Right renal pelvis (tissue), 4 donors: Measurements from ENCODE around the gene GOLIM4. TPM values are rescaled to one million over a fixed set of nuclear protein-coding genes. Genes with fewer than 3 reads are reported as not detected.

ENCODE experiments used
- DNase-seq, 4 donors: peaks; one replicate each; pipeline ENCODE4 v3.0.0-alpha.2; 2013; ENCODE audit warnings: low read depth in 4 of 4, low spot score in 3 of 4, missing footprints in 1 of 4
- polyA plus RNA-seq, 4 donors: library from polyadenylated mRNA; unstranded; fragments of 120-200 nt; gene quantifications; one replicate each; pipeline ENCODE4 v1.2.1, GENCODE V29; 2013; ENCODE audit not compliant: insufficient read length in 4 of 4

The GOLIM4 gene
- polyA plus RNA-seq, 4 donors, result 87.2 to 128 (median 117) TPM

DNA sequence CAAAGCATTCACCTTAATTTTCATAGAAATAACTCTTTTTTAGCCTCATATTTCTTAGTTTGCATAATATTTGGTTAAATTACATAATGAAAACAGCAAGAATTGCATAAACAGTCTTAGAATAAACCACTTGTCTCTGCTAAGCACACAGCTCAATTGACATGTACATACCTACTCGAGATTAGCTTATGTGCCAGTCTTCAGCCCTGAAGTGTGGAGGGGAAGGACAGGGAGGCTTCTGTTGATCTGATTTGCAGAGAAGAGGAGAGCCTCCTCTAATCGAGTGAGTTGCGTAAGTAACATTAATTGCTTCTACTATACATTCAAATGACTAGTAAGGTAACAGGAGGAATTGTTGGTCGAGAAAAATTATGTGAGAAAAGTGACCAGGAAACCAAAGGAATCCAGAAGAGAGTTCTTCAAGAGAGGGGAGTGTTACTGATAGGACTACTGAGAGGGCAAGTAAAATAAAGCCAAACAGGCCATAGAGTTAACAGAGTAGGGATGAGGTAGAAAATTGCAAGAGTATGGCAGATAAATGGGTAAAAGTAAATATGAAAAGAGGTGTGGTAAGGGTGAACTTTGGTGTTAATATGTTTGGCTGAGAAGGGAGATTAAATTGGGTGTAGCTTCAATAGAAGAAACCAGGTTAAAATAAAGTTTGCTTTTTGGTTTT, 7.1 kb upstream of the GOLIM4 start:
- DNase-seq, result no peak

DNA sequence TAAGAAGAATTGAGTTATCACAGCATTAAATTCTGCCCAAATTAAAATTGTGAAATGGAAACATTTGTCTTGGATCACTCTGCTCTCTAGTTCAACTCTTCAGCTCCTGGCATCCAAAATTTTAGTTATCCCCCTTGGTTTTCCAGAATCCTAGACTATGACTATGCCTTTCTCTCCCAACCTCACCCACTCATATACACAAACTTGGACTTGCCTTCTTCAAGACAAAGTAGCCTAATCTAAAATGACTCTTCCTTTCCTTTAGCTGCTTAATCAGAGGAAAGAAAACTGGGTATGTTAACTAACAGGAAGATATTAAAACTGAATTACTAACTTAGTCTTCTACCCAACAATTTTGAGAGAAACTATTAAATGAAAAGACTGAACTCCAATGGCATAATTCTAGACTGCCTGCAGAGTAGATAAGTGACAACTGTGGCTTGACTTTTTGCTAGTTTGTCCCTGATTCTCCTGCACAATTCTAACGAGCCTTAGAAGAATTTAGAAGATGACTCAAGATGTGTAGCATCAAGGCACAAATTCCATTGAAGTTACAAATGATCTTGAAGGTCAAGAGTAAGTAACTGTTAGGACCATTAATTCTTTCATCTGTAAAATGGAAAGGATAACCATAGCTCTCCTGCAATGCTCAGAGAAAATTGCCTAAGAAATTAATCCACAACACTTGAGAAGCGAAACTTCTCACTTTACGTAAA, 5.2 kb upstream of the GOLIM4 start:
- no peak for DNase-seq

GRCh38 chr3:168097381-168097780, 1.7 kb upstream of the GOLIM4 start:
- no peak for DNase-seq

GRCh38 chr3:168096210-168096652, 507 bp upstream of the GOLIM4 start:
- DNase-seq, result peak; percentile 54 to 78 (median 70)

GRCh38 chr3:168094877-168095610, 680 bp downstream of the GOLIM4 start:
- DNase-seq, result peak in 2 of 4 donors; percentile 22 to 50

GRCh38 chr3:168094580-168094876, 1.2 kb downstream of the GOLIM4 start:
- DNase-seq, result no peak

- DNase-seq, result no peak
Measured at GRCh38 chr3:168093790-168094189, 1.9 kb downstream of the GOLIM4 start.

GRCh38 chr3:168093229-168093628, 2.5 kb downstream of the GOLIM4 start:
- DNase-seq, result no peak

GRCh38 chr3:168091941-168092340, 3.8 kb downstream of the GOLIM4 start:
- DNase-seq, result no peak

DNA sequence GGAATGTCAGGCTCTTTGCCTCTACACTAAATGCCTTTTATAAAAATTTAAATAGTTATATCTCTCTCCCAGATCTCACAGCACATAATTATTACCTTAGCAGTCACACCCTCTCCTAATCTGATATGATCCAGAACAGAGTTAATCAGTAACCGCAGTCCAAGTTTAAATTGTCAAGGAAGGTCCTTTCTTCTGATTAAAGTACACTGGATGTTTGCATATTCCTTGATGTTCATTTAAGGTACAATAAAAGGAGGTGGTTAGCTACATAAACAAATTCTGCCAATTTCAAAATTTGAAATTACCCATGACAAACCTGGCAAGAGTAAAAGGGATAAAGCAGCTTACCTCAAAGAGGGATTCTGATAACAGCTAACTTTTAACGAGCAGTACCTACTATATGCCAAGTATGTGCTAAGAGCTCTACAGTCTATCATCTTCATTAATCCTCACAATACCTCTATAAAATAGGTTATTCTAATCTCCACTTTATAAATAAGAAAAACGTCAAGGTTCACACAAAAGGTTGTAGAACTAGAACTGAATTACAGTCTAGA, 4.3 kb downstream of the GOLIM4 start:
- peak in 1 of 4 donors; percentile 22 for DNase-seq

DNA sequence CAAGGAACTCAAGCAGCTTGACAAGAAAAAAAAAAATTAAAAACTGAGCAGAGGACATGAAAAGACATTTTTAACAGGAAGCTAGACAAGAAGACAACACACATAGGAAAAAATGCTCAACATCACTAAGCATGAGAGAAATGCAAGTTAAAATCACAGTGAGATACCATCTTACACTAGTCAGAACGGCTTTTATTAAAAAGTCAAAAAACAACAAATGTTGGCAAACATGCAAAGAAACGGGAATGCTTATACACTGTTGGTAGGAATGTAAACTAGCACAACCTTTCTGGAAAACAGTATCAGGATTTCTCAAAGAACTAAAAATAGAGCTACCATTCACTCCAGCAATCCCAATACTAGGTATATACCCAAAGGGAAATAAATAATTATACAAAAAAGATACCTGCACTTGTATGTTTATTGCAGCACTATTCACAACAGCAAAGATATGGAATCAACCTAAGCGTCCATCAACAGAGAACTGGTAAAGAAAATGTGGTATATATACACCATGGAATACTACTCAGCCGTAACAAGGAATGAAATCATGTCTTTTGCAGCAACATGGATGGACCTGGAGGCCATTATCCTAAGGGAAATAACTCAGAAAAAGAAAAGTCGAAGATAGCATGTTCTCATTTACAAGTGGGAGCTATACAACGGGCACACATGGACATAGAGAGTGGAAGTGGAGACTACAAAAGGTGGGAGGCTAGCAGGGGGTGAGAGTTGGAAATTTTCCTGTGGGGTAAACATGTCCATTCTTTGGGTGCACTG, 5.2 kb downstream of the GOLIM4 start:
- no peak for DNase-seq

DNA sequence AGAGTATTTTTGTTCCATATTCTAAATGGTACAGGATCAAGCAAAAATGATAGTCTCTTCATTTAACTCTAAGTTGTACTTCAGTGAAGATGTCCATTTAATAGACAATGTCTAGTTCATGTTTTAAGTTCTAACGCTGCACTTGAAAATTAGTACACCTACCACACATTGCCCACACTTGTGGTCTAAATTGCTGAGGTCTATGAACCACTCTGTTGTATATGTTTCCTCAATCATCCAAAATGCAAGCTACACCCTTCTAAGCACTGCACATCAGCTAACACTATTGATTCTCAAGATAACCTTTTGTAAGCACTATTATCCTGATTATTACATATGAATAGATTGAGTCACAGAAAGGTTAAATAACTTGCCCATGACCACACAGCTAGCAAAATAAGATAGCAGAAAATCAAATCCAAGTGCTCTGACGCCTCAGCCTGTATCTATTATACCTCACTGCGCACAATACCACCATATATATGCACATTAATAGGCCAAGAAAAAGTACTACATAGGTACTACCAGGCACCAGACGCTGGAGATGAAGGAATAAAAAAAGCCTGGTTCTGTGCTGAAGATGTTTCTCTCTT, 6.4 kb downstream of the GOLIM4 start:
- DNase-seq, result no peak

DNA sequence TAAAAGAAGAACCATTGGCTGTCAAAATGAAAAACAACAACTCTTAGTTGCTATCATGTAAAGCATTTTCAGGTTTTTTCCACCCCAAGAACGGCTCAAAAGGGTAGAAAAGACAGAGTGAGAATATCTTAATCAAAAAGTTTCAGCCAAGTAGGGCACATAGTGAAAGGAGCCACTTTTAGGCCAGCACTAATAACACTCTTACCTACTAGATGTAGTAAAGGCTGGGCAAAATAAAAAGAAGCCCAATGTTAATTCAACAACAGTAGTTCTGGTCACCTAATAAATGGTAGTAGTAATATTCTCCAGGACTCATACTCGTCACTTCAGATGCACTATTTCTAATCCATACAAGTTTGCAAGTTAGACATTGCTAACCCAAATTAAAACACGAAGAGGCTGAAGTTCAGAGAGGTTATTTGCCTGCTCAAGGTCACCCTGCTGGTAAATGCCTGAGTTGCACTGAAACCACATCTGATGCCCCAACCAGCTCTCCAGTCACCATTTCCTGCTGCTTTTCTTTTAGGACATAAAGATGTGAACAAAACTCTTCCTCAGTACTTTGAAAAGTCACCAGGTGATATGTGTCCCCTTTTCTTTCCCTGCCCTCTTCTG, 7.5 kb downstream of the GOLIM4 start:
- no peak for DNase-seq

DNA sequence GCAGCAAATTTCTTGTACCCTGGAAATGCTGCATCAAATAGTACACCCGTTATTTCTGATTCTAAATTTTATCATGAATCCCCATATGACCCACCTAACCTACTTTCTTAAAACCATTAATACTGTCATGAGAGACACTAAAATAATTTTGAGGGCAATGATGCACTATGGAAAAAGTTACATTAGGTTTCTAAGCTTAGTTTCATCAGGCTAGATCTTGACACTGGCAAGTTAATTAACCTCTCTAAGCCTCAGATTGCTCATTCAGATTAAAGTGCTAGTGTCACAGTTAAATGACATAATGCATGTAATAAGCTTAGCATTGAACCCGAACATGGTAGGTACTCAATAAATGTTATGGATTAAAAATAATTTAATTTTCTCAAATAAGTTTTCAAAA, 8.2 kb downstream of the GOLIM4 start:
- DNase-seq, result no peak

DNA sequence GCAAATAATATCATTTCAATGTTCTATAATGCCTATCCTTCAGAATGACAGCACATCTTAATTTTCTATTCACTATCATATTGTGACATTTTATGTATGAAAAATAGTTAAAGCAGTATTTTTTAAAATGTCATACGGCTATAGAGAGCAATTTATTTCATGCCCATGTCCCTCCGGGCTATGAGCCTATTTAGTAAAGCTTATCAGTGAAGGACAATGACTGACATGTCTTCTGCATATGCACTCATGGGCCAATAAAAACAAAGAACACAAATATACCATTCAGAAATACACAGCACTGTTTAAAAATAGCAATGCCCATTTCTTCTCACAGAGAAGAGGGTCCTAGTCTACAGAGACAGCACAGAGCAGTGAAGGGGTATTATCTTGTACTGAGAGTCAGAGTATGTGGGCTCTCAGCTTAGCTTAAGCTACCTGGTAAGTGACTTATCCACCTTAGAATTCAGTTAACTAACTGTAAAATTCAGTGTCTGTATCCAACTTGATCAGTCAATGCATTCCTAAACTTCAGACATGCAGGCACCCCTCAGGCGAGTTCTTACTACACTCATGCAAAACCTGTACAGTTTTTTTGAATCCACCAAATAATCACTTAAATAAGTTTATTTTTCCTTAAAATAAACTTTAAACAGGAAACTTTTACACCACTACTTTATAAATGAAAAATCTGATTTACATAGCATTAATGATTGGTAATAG, 9.0 kb downstream of the GOLIM4 start:
- no peak for DNase-seq

- no peak for DNase-seq
Measured at GRCh38 chr3:168085491-168086119, 10.1 kb downstream of the GOLIM4 start.

GRCh38 chr3:168083906-168084305, 11.8 kb downstream of the GOLIM4 start:
- DNase-seq, result no peak

- DNase-seq, result no peak
Measured at GRCh38 chr3:168081856-168082255, 13.9 kb downstream of the GOLIM4 start.
